Measurements from ENCODE around the gene RAMP1.

DNA sequence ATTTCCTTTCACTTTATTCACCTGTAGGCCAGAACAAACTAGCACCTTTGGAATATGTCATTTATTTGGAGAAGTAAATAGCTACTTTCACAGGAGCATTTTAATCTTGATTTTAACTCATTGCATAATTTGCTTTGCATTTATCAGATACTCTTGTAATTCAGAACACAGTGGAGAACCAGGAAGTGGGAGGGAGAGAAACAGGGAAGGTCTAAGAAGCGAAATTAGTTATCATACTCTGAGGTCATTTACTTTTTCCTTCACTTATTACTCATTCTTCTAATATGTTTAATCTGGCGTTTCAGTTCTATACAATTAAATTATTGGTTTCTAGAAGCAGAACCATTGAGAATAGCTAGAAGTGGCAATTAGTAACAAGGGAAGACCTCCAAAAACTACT lies 40.2 kb upstream of the RAMP1 start:
- TF ChIP-seq, protein P1, sequence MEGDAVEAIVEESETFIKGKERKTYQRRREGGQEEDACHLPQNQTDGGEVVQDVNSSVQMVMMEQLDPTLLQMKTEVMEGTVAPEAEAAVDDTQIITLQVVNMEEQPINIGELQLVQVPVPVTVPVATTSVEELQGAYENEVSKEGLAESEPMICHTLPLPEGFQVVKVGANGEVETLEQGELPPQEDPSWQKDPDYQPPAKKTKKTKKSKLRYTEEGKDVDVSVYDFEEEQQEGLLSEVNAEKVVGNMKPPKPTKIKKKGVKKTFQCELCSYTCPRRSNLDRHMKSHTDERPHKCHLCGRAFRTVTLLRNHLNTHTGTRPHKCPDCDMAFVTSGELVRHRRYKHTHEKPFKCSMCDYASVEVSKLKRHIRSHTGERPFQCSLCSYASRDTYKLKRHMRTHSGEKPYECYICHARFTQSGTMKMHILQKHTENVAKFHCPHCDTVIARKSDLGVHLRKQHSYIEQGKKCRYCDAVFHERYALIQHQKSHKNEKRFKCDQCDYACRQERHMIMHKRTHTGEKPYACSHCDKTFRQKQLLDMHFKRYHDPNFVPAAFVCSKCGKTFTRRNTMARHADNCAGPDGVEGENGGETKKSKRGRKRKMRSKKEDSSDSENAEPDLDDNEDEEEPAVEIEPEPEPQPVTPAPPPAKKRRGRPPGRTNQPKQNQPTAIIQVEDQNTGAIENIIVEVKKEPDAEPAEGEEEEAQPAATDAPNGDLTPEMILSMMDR (conservative IDR thresholded peaks at IDR 0.05; ENCODE audit: low read length) = no peak
- TF ChIP-seq EZH2phosphoT487 (IDR thresholded peaks at IDR 0.05; ENCODE audit: borderline replicate concordance) = no peak
